Calu3 (cell line): ENCODE data around the gene PSMC3. TPM values are rescaled to one million over a fixed set of nuclear protein-coding genes. Genes with fewer than 3 reads are reported as not detected.

ENCODE experiments used
- BruUV-seq: library from RNA; stranded (reverse); fragments of 400-500 nt; replicated peaks from 2 replicates; lab custom pipeline; 2021; lab: Mats Ljungman, UMichigan
- CTCF ChIA-PET: fragments of 300-600 bp; sonication (Branson Sonifier 250); formaldehyde crosslinking; loops from one replicate; lab custom pipeline; 2022; ENCODE audit warnings: antibody characterized with exemption; lab: Charles Lee
- DNase-seq: peaks from one replicate; pipeline ENCODE4 v3.0.0; 2022
- H3K27ac Mint-ChIP-seq: one replicate; pipeline ENCODE4 v1.8.0; 2022; ENCODE audit warnings: mixed read lengths; ENCODE audit not compliant: unreplicated experiment
- H3K27me3 Mint-ChIP-seq: one replicate; pipeline ENCODE4 v1.8.0; 2022; ENCODE audit warnings: mixed read lengths; ENCODE audit not compliant: unreplicated experiment
- H3K36me3 Mint-ChIP-seq: one replicate; pipeline ENCODE4 v1.8.0; 2022; ENCODE audit warnings: mild to moderate bottlenecking, moderate library complexity, mixed read lengths; ENCODE audit not compliant: insufficient read depth, unreplicated experiment
- H3K4me1 Mint-ChIP-seq: one replicate; pipeline ENCODE4 v1.8.0; 2022; ENCODE audit warnings: mild to moderate bottlenecking, low read depth, mixed read lengths; ENCODE audit not compliant: unreplicated experiment
- H3K4me3 Mint-ChIP-seq: one replicate; pipeline ENCODE4 v1.8.0; 2022; ENCODE audit warnings: mild to moderate bottlenecking, low read depth, moderate library complexity, mixed read lengths; ENCODE audit not compliant: unreplicated experiment
- H3K9me3 Mint-ChIP-seq: one replicate; pipeline ENCODE4 v1.8.0; 2022; ENCODE audit warnings: low read depth, mixed read lengths; ENCODE audit not compliant: unreplicated experiment
- CTCF ChIP-seq: fragments of 200-600 bp; IDR thresholded peaks from one replicate; pipeline ENCODE4 v1.8.0; 2022; ENCODE audit warnings: antibody characterized with exemption; ENCODE audit not compliant: unreplicated experiment
- intact Hi-C: fragments of 100-400 bp; cut with micrococcal nuclease; formaldehyde crosslinking; loops from one replicate; pipeline ENCODE4 v1.10.0; 2022; ENCODE audit not compliant: unreplicated experiment
- total RNA-seq: library from RNA; stranded (reverse); gene quantifications from 2 replicates; pipeline ENCODE4 v1.2.3, GENCODE V29; 2022

PSMC3 gene
- total RNA-seq, 1 experiment from 2014 or later: 173 TPM

GRCh38 chr11:47430524-47430923, 4.3 kb upstream of the PSMC3 start:
- no peaks in the 10 kb centered on the region for H3K9me3 Mint-ChIP-seq
- no TSS peak for BruUV-seq
- H3K4me1 Mint-ChIP-seq: peaks cover 5% of the 10 kb centered on the region
- DNase-seq: no peak
- CTCF ChIA-PET: no interaction called here
- no peak for TF ChIP-seq CTCF
- intact Hi-C loops: no loop called here
- H3K4me3 Mint-ChIP-seq: no peak overlapping the region
- H3K27ac Mint-ChIP-seq: no peak overlapping the region
- H3K36me3 Mint-ChIP-seq: peaks cover 19% of the 10 kb centered on the region
- no peaks in the 10 kb centered on the region for H3K27me3 Mint-ChIP-seq

- peak overlapping the region; percentile 100 for H3K27ac Mint-ChIP-seq
- no peak for TF ChIP-seq CTCF
- peak overlapping the region; percentile 100 for H3K4me3 Mint-ChIP-seq
- CTCF ChIA-PET: interaction anchor here (1.0 kb wide), 1 partner anchor 13 kb away, joined by 3 read pairs; no protein-coding TSS in a partner anchor
- intact Hi-C loops: no loop called here
- no peak for DNase-seq
- H3K4me1 Mint-ChIP-seq: peaks cover 17% of the 10 kb centered on the region
- BruUV-seq: TSS peak; percentile 60
- H3K27me3 Mint-ChIP-seq: no peaks in the 10 kb centered on the region
- no peaks in the 10 kb centered on the region for H3K9me3 Mint-ChIP-seq
- H3K36me3 Mint-ChIP-seq: peaks cover 59% of the 10 kb centered on the region
Measured at GRCh38 chr11:47425611-47426010, 628 bp downstream of the PSMC3 start.

- Mint-ChIP-seq H3K27me3 (no peaks in the 10 kb centered on the region), H3K4me1 (peaks cover 8% of the 10 kb centered on the region), H3K4me3 (no peak overlapping the region), H3K36me3 (peaks cover 69% of the 10 kb centered on the region), H3K27ac (no peak overlapping the region), H3K9me3 (no peaks in the 10 kb centered on the region)
- intact Hi-C loops: no loop called here
- no peak for TF ChIP-seq CTCF
- no peak for DNase-seq
- CTCF ChIA-PET: no interaction called here
- no TSS peak for BruUV-seq
Measured at GRCh38 chr11:47418454-47419259, 7.6 kb downstream of the PSMC3 start.

DNA sequence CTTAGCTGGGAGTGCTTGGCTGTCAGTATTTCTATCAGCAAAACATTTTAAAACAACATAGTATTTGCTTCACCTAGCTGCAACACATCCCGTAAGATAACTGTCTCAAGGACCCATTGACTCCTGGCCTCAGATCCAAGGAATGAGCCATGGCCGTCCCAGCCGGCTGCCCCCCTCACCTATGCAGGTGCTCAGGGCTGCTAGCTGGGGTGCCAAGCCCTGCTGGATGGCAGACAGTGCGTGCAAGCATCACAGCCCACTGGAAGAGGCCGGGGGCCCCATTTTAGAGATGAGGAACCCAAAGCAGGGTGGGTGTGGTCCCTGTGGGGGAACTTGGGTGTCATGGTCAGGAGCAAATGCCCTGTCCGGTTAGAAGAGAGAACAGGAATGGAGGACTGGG, 8.5 kb downstream of the PSMC3 start:
- H3K36me3 Mint-ChIP-seq: peaks cover 62% of the 10 kb centered on the region
- CTCF ChIA-PET: no interaction called here
- H3K4me3 Mint-ChIP-seq: no peak overlapping the region
- peaks cover 10% of the 10 kb centered on the region for H3K4me1 Mint-ChIP-seq
- DNase-seq: no peak
- BruUV-seq: no TSS peak
- no peaks in the 10 kb centered on the region for H3K9me3 Mint-ChIP-seq
- H3K27ac Mint-ChIP-seq: peak overlapping the region; percentile 17
- H3K27me3 Mint-ChIP-seq: no peaks in the 10 kb centered on the region
- intact Hi-C loops: no loop called here
- no peak for TF ChIP-seq CTCF
